Uterus (tissue), 4 donors: ENCODE data around the gene NTRK1. TPM values are rescaled to one million over a fixed set of nuclear protein-coding genes. Genes with fewer than 3 reads are reported as not detected.

ENCODE experiments used
- DNase-seq, 2 donors: peaks; one replicate each; pipeline ENCODE4 v3.0.0-alpha.2; 2019 to 2020
- H3K27ac ChIP-seq, 2 donors: fragments of 200-600 bp; sonication (generic); 1 replicate in 1 of 2; 2 replicates in 1 of 2; pipeline ENCODE4 v1.5.1; 2016 to 2018
- H3K27me3 ChIP-seq, 2 donors: fragments of 200-600 bp; sonication (generic); one replicate each; pipeline ENCODE4 v1.5.1; 2018 to 2019; ENCODE audit warnings: control low read depth in 1 of 2
- H3K36me3 ChIP-seq, 2 donors: fragments of 200-600 bp; sonication (generic); one replicate each; pipeline ENCODE4 v1.5.1; 2019; ENCODE audit warnings: control low read depth in 1 of 2
- H3K4me1 ChIP-seq, 2 donors: fragments of 200-600 bp; sonication (generic); one replicate each; pipeline ENCODE4 v1.5.1; 2018 to 2019; ENCODE audit warnings: control low read depth in 1 of 2
- H3K4me3 ChIP-seq, 2 donors: fragments of 200-600 bp; sonication (generic); 1 replicate in 1 of 2; 2 replicates in 1 of 2; pipeline ENCODE4 v1.5.1; 2018 to 2019; ENCODE audit warnings: mild to moderate bottlenecking in 1 of 2
- H3K9me3 ChIP-seq, 2 donors: fragments of 200-600 bp; sonication (generic); one replicate each; pipeline ENCODE4 v1.5.1; 2019; ENCODE audit warnings: control low read depth in 1 of 2
- POLR2A ChIP-seq, 2 donors: fragments of 450-650 bp; IDR thresholded peaks; one replicate each; pipeline ENCODE4 v1.6.1; 2016; ENCODE audit warnings: antibody characterized with exemption in 2 of 2, mild to moderate bottlenecking in 1 of 2, moderate library complexity in 1 of 2
- intact Hi-C: fragments of 100-400 bp; cut with DNase I; formaldehyde crosslinking; loops from one replicate; pipeline ENCODE4 v1.15.1; 2023; ENCODE audit warnings: low total_unique reads
- total RNA-seq, 4 donors: library from RNA; depleted of rRNA in 3 of 4; stranded (reverse); fragments of >200 nt in 3 of 4; gene quantifications; one replicate each; pipeline versions ENCODE4 v1.1.0 to v1.2.4, GENCODE V29; 2014 to 2023
- TF ChIP-seq, protein P1 (sequence below), 4 experiments: fragments of 200-600 bp in 2 of 4; fragments of 450-650 bp in 2 of 4; sonication (generic) in 2 of 4; IDR thresholded peaks; one replicate each; pipeline ENCODE4 v1.5.1; 2016 to 2019; ENCODE audit warnings: antibody characterized with exemption in 4 of 4, mild to moderate bottlenecking in 2 of 4, moderate library complexity in 1 of 4
- donor health status: DM: yes; HTN: yes; CAD: no.

Gene NTRK1
- total RNA-seq, 4 donors from 2014 or later, result 0.35 to 19.2 (median 3.6) TPM

DNA sequence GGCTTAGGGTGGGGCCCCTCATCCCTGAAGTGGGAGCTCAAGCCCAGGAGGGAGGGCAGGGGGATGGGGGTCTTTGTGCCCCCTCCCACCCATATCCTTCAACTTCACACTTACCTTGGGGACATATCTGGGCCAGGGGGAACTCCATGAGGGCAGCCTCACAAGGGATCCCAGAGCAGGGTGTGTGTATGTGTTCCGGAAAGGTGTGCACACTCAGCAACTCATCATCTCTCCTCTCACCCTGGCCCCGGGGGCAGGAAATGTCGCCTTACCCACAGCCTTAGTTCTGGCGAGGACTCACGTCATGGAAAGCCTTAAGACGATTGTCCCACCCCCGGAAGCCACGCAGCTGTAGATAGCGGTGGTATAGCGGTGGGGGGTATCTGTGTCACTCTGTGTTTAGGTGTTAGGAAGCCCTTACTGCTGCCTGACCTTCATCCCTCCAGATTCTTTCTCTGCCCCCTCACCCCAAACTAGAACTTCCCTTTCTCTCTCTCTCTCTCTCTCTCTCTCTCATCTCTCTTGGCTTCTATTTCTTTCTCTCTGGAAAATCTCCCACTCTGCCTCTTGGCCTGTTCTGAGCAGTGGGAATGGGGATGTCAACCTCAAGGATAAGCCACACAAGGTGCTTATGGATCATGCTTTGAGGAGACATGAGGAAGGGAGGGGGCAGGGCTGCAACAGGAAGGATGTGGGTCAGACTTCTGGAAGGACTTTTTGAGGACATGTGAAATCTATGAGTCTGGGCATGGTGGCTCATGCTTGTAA, 43.9 kb upstream of the NTRK1 start, which contains the start of gene SH2D2A:
Gene SH2D2A, minus strand, starts transcription at position 288 of the 768 bp plus-strand sequence. Its CDS starts 140 bp downstream, at position 148.
- peak within 1 kb of the TSS; percentile 79 to 80 for H3K27ac ChIP-seq
- H3K9me3 ChIP-seq, result no peaks in the 10 kb centered on the region
- no peaks in the 10 kb centered on the region for H3K36me3 ChIP-seq
- H3K27me3 ChIP-seq, result no peaks in the 10 kb centered on the region
- H3K4me3 ChIP-seq, result no peak within 1 kb of the TSS
- intact Hi-C loops, result no loop called here
- no peak for DNase-seq
- peaks cover 4 to 7% of the 10 kb centered on the region in 2 donors for H3K4me1 ChIP-seq
- TF ChIP-seq, protein P1, sequence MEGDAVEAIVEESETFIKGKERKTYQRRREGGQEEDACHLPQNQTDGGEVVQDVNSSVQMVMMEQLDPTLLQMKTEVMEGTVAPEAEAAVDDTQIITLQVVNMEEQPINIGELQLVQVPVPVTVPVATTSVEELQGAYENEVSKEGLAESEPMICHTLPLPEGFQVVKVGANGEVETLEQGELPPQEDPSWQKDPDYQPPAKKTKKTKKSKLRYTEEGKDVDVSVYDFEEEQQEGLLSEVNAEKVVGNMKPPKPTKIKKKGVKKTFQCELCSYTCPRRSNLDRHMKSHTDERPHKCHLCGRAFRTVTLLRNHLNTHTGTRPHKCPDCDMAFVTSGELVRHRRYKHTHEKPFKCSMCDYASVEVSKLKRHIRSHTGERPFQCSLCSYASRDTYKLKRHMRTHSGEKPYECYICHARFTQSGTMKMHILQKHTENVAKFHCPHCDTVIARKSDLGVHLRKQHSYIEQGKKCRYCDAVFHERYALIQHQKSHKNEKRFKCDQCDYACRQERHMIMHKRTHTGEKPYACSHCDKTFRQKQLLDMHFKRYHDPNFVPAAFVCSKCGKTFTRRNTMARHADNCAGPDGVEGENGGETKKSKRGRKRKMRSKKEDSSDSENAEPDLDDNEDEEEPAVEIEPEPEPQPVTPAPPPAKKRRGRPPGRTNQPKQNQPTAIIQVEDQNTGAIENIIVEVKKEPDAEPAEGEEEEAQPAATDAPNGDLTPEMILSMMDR (IDR thresholded peaks at IDR 0.05), result no peak
- TF ChIP-seq POLR2A (IDR thresholded peaks at IDR 0.05), result no peak

DNA sequence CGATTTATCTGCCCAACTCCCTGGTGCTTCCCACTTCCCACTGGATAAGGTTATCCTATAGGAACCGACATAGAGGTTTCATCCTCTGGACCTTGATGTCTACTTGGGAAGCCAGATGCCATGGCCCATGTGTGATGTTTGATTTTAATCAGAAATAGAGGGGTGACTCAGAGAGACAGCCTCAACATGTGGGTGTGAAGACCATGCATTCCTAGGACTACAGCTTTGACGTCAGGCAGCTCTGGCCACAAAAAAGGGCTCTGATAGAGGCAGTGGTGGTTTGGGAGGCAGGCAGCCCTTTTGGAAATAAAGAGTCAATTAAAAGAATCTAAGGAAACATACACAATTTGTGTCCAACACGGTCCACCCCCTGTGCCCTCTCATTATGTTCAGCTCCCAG, 38.9 kb upstream of the NTRK1 start:
- no peaks in the 10 kb centered on the region for H3K9me3 ChIP-seq
- no peaks in the 10 kb centered on the region for H3K36me3 ChIP-seq
- TF ChIP-seq POLR2A (IDR thresholded peaks at IDR 0.05), result no peak
- TF ChIP-seq, protein P1 (IDR thresholded peaks at IDR 0.05), result no peak
- no peak overlapping the region for H3K4me3 ChIP-seq
- no peak for DNase-seq
- no peak overlapping the region for H3K27ac ChIP-seq
- no peaks in the 10 kb centered on the region for H3K4me1 ChIP-seq
- intact Hi-C loops, result no loop called here
- no peaks in the 10 kb centered on the region for H3K27me3 ChIP-seq

DNA sequence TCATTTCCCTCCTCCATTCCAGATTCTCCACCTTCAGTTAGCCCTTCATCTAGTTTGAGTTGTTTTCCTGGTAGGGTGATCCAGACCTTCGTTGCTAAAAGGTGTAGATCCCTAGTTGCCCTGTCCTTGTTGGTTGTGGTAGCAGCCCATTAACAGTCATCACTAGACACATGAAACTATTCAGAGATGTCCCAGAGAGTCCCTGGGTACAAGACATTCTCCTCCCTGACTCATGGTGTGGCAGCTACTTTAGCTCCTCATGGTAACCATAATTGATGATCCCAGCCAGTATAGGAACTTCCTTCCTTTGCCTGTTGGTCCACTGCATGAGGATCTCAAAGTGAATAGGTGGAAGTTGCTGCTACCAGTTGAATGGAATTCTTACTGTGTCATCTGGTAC, 38.0 kb upstream of the NTRK1 start:
- no peaks in the 10 kb centered on the region for H3K9me3 ChIP-seq
- no peak overlapping the region for H3K4me3 ChIP-seq
- intact Hi-C loops, result no loop called here
- H3K36me3 ChIP-seq, result no peaks in the 10 kb centered on the region
- DNase-seq, result no peak
- TF ChIP-seq POLR2A (IDR thresholded peaks at IDR 0.05), result no peak
- TF ChIP-seq, protein P1 (IDR thresholded peaks at IDR 0.05), result no peak
- H3K4me1 ChIP-seq, result no peaks in the 10 kb centered on the region
- no peak overlapping the region for H3K27ac ChIP-seq
- no peaks in the 10 kb centered on the region for H3K27me3 ChIP-seq

DNA sequence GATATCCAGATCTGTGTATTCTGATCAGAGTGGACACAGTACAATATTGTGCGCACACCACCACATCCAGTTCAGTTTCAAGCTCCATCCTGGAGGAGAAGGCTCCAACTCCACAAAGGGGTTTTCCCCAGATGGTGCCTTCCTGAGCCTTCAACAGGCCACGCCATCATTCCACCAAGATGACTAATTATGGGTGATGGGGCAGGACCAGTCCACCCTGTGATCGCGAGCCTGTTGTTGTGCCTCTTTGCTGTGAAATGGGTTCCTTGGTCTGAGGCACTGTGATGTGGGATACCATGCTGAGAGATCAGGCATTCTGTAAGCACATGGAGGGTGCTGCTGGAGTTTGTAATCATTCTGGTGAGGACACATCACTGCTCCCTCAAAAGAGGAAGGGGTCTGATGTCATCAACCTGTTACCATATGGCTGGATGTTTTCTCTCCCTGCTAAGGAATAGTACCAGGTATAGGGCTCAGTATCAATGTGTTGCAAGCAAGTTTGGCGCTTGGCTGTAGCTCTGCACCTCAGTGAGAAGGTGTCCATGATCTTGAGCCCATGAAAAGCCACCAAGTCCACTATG, 37.4 kb upstream of the NTRK1 start:
- no peak for DNase-seq

More for the DNA sequence above, 37.4 kb upstream of the NTRK1 start:
- TF ChIP-seq POLR2A (IDR thresholded peaks at IDR 0.05), result no peak
- TF ChIP-seq, protein P1 (IDR thresholded peaks at IDR 0.05), result no peak
- no peak overlapping the region for H3K4me3 ChIP-seq
- no peaks in the 10 kb centered on the region for H3K36me3 ChIP-seq
- no peaks in the 10 kb centered on the region for H3K27me3 ChIP-seq
- H3K9me3 ChIP-seq, result no peaks in the 10 kb centered on the region
- no peak overlapping the region for H3K27ac ChIP-seq
- intact Hi-C loops, result no loop called here
- no peaks in the 10 kb centered on the region for H3K4me1 ChIP-seq
